Measurements from ENCODE around the gene OR5M11. TPM values are rescaled to one million over a fixed set of nuclear protein-coding genes. Genes with fewer than 3 reads are reported as not detected.

OR5M11 gene
- total RNA-seq, 1 donor from 2014 or later: not detected

- Histone ChIP-seq H3K4me3 (ENCODE audit: low read depth, low read length) (no peak overlapping the region), H3K27me3 (ENCODE audit: control insufficient read depth, insufficient read depth, low read length) (no peaks in the 10 kb centered on the region), H3K36me3 (ENCODE audit: control insufficient read depth, insufficient read depth, low read length) (no peaks in the 10 kb centered on the region)
- TF ChIP-seq CTCF (IDR thresholded peaks at IDR 0.05; ENCODE audit: insufficient read depth, low read length, poor library complexity, severe bottlenecking): no peak
- no peak for DNase-seq (ENCODE audit: low read depth)
These were observed 9.9 kb downstream of the OR5M11 start for GRCh38 chr11:56533054-56533740.

DNA sequence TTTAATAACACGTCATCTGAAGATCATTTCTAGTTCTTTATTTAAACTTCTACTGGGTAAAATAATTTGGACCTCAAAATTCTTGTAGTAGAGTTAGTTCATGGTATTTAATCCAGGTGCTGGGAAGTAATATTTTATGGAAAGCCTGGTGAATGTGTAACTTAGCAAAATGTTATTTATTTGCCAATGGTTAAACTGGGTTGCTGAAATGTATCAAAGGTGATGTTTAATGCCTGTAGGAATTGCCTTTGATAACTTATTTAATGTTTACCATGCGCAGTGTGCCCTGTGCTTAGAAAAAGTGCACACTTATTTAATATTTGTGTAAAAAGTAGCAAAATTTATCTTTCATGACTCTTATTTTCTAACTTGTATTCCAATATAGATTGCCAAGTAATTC, 11.2 kb downstream of the OR5M11 start:
- no peak overlapping the region for H3K4me3 ChIP-seq (ENCODE audit: low read depth, low read length)
- no peaks in the 10 kb centered on the region for H3K27me3 ChIP-seq (ENCODE audit: control insufficient read depth, insufficient read depth, low read length)
- H3K36me3 ChIP-seq (ENCODE audit: control insufficient read depth, insufficient read depth, low read length): no peaks in the 10 kb centered on the region
- DNase-seq (ENCODE audit: low read depth): no peak
- TF ChIP-seq CTCF (IDR thresholded peaks at IDR 0.05; ENCODE audit: insufficient read depth, low read length, poor library complexity, severe bottlenecking): no peak

DNA sequence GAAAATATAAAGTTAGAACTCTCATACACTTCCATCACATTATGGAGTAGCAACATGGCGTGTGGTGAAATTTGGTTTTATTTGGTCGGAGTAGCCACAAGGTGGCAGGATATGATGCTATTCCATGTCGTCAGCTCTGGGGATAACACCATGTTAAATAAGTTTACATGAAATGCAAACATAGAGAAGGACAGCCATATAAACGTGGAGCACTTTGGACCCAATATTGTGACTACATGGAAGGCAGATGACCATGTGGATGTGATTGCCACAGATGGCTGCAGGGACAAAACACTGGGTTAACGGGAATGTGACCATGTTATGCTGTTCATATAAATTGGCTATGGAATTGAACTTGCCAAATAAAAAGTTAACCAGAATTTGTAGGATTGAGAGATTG, 21.0 kb downstream of the OR5M11 start:
- Histone ChIP-seq H3K27me3 (ENCODE audit: control insufficient read depth, insufficient read depth, low read length) (no peaks in the 10 kb centered on the region), H3K36me3 (ENCODE audit: control insufficient read depth, insufficient read depth, low read length) (no peaks in the 10 kb centered on the region), H3K4me3 (ENCODE audit: low read depth, low read length) (no peak overlapping the region)
- no peak for TF ChIP-seq CTCF (IDR thresholded peaks at IDR 0.05; ENCODE audit: insufficient read depth, low read length, poor library complexity, severe bottlenecking)
- no peak for DNase-seq (ENCODE audit: low read depth)

DNA sequence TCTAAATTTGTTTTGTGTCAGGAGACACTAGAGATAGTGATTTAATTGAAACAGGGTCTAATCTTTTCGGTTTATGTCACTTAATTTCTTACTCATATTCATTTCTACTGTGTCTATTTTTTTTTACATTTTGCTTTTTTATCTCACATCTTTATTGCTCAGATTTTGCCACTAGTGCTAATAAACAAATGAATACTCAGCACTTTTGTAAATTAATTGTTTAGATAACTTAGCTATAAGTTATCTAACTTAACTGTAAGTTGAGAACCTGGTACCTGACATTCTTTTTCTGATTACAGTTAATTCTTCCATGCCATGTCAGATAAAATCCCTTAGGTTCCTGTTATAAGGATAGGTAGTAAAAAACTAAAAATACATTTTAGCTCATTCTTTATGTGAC, 29.8 kb downstream of the OR5M11 start:
- no peak for TF ChIP-seq CTCF (IDR thresholded peaks at IDR 0.05; ENCODE audit: insufficient read depth, low read length, poor library complexity, severe bottlenecking)
- Histone ChIP-seq H3K4me3 (ENCODE audit: low read depth, low read length) (no peak overlapping the region), H3K27me3 (ENCODE audit: control insufficient read depth, insufficient read depth, low read length) (no peaks in the 10 kb centered on the region), H3K36me3 (ENCODE audit: control insufficient read depth, insufficient read depth, low read length) (no peaks in the 10 kb centered on the region)
- no peak for DNase-seq (ENCODE audit: low read depth)

DNA sequence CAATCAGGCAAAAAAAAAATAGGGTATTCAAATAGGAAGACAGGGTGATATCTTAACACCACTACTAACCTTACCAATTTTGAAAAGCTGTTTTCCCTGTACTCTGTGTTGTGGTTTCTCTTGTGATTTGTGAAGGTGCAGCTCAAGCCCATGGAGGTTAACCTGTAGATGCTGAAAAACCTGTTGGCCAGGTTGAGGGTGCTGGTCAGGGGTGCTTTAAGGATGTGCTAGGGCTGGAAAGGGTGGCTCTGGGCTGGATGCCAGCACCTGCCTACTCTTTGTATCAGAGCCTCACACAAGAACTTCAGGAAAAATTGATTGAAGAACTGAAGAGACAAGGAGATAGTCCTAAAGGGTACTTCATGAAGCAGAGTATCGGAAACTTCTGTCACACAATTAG, 33.6 kb downstream of the OR5M11 start:
- DNase-seq (ENCODE audit: low read depth): no peak

More for the DNA sequence above, 33.6 kb downstream of the OR5M11 start:
- H3K4me3 ChIP-seq (ENCODE audit: low read depth, low read length): no peak overlapping the region
- no peaks in the 10 kb centered on the region for H3K36me3 ChIP-seq (ENCODE audit: control insufficient read depth, insufficient read depth, low read length)
- TF ChIP-seq CTCF (IDR thresholded peaks at IDR 0.05; ENCODE audit: insufficient read depth, low read length, poor library complexity, severe bottlenecking): no peak
- H3K27me3 ChIP-seq (ENCODE audit: control insufficient read depth, insufficient read depth, low read length): no peaks in the 10 kb centered on the region

Measured in kidney epithelial cell (primary cell).